Right renal pelvis (tissue), 4 donors: Measurements from ENCODE around the gene DCUN1D5. TPM values are rescaled to one million over a fixed set of nuclear protein-coding genes. Genes with fewer than 3 reads are reported as not detected.
"Not testable (repeated sequence)": the region's sequence is repeated elsewhere in the genome, so short reads cannot be mapped to it uniquely, and the experiment has no call there.

Experiments
- DNase-seq, 4 donors: peaks; one replicate each; pipeline ENCODE4 v3.0.0-alpha.2; 2013; ENCODE audit warnings: low read depth in 4 of 4, low spot score in 3 of 4, missing footprints in 1 of 4
- polyA plus RNA-seq, 4 donors: library from polyadenylated mRNA; unstranded; fragments of 120-200 nt; gene quantifications; one replicate each; pipeline ENCODE4 v1.2.1, GENCODE V29; 2013; ENCODE audit not compliant: insufficient read length in 4 of 4

DCUN1D5 gene
- polyA plus RNA-seq, 4 donors: 32.9 to 37.5 (median 34.4) TPM

GRCh38 chr11:103061656-103062055 is 30.3 kb downstream of the DCUN1D5 start:
- DNase-seq: no peak

DNA sequence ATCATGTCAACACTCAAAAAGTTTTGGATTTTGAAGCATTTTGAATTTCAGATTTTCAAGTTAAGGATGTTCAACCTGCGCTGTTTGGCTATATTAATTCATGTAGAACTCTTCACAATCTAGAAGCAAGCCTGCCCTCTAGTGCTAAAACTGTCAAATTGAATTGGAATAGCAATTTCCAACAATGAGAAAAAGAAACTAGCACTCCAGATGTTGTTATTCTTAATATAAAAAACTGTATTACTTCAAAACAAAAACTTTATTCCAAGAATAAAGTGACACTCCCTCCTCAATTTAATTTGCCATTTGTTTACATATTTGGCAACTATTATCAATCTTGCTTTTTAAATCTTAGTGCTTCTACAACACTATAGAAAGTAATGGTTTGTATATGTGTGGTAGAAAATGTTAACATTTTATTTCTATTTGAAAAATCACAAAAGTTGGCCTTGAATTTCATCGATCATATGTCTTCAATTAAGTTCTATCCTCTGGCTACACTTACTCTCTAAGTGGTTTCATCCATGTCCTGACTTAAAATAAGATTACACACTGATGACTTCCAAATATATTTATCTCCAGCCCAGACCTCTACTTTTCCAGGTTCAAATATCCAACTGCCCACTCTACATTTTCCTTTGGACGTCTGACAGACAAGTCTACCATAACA is 36.6 kb downstream of the DCUN1D5 start:
- DNase-seq: peak in 1 of 4 donors; percentile 23

DNA sequence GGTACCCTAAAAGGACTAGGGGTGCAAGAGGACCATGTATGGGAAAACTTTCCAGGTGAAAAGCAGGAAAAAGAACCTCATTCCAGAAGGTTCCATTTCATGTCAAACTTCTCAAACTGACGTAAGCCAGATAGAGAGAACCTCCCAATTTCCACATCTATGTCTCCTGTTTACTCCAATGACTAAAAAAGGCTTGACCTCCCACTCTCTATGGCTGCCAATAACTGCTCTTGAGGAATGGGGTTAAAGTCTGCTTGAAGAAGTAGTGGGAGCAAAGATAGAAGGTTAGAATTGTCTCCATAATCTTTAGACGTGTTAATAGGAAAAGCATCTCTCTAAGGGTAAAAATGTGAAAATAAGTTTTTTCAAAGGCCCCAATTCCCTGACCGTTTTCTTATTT is 38.0 kb downstream of the DCUN1D5 start:
- DNase-seq: no peak

- no peak for DNase-seq
Measured at GRCh38 chr11:103051981-103052380, 40.0 kb downstream of the DCUN1D5 start.

- DNase-seq: no peak
Measured at GRCh38 chr11:103051151-103051801, 40.7 kb downstream of the DCUN1D5 start.

DNA sequence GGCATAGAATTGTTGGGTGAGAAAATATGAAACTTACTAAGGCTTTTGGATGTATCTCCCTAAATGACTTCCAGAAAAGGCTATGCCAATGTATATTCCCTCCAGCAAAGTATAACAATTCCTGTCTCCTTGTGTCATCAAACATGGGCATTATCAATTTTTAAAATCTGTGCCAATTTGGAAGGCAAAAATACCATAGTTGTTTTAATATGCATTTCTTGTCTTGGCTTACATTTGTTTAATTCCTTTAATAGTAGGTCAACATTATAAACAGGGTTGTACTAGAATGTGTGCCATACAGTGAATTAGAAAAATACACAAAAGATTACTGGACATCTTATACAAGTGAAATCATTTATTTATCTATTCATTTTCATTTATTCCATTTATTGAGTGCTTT is 41.6 kb downstream of the DCUN1D5 start:
- DNase-seq: no peak

- DNase-seq: no peak
Measured at GRCh38 chr11:103047837-103048236, 44.1 kb downstream of the DCUN1D5 start.

GRCh38 chr11:103043826-103044678 is 47.9 kb downstream of the DCUN1D5 start:
- no peak for DNase-seq

GRCh38 chr11:103042161-103042560 is 49.8 kb downstream of the DCUN1D5 start:
- no peak for DNase-seq

- DNase-seq: peak in 1 of 4 donors; percentile 15
Measured at GRCh38 chr11:103035791-103036434, 56.0 kb downstream of the DCUN1D5 start.

- DNase-seq: no peak
Measured at GRCh38 chr11:103035216-103035615, 56.7 kb downstream of the DCUN1D5 start.

- no peak for DNase-seq
Measured at GRCh38 chr11:103031834-103032233, 60.1 kb downstream of the DCUN1D5 start.

DNA sequence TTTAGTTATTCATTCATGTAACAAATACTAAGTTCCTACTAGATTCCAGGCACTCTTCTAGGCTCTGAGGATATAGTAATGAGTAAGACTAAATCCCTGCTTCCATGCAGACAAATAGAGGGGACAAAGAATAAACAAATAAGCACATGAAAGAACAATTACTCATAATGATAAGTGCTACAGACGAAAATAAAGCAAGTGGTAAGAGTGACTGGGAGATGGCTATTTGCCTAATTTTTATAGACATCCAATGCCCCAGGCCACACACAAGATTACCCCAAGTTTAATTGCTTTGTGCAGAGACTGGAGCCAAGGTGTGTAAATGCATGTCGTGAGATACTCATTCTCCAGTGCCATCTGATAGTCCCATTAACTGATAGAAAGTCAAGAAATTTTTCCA is 62.6 kb downstream of the DCUN1D5 start:
- DNase-seq: no peak

GRCh38 chr11:103028304-103029020 is 63.5 kb downstream of the DCUN1D5 start:
- not testable (repeated sequence) for DNase-seq

- DNase-seq: no peak
Measured at GRCh38 chr11:103024086-103024485, 67.9 kb downstream of the DCUN1D5 start.

GRCh38 chr11:103016031-103016430 is 75.9 kb downstream of the DCUN1D5 start:
- DNase-seq: no peak

DNA sequence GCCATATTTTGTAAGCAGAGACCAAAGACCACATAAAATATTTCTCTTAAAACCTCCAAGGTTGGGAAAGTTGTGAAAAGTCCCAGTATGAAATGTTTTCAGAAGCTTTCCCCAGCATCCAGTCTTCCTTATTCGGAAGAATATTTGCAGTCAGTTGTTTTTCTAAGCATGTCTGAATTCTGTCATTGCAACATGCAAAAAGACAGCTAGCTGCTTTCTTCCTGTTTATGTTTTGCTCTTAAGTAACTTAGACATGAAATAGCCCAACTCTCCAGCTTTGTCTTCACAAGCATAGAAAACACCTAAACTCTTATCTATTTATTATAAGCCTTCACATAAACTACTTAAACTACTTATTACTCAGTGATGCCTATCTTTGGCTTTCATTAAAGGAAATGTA is 78.5 kb downstream of the DCUN1D5 start:
- DNase-seq: no peak
